Loucy (cell line): ENCODE data around the gene NUTF2.

Experiments
- CTCF ChIP-seq: fragments of 200-600 bp; sonication (generic); conservative IDR thresholded peaks from 2 replicates; pipeline ENCODE4 v1.5.1; 2014; ENCODE audit warnings: mild to moderate bottlenecking, antibody characterized with exemption, low read length
- EZH2phosphoT487 ChIP-seq: fragments of 200-600 bp; IDR thresholded peaks from 2 replicates; pipeline ENCODE4 v1.6.1; 2018; ENCODE audit warnings: antibody characterized with exemption, mild to moderate bottlenecking, moderate library complexity, borderline replicate concordance

GRCh38 chr16:67843343-67843765 is 3.4 kb upstream of the NUTF2 start:
- TF ChIP-seq CTCF, result no peak
- no peak for TF ChIP-seq EZH2phosphoT487
